ENCODE data around the gene RNASE8.

Gene RNASE8

DNA sequence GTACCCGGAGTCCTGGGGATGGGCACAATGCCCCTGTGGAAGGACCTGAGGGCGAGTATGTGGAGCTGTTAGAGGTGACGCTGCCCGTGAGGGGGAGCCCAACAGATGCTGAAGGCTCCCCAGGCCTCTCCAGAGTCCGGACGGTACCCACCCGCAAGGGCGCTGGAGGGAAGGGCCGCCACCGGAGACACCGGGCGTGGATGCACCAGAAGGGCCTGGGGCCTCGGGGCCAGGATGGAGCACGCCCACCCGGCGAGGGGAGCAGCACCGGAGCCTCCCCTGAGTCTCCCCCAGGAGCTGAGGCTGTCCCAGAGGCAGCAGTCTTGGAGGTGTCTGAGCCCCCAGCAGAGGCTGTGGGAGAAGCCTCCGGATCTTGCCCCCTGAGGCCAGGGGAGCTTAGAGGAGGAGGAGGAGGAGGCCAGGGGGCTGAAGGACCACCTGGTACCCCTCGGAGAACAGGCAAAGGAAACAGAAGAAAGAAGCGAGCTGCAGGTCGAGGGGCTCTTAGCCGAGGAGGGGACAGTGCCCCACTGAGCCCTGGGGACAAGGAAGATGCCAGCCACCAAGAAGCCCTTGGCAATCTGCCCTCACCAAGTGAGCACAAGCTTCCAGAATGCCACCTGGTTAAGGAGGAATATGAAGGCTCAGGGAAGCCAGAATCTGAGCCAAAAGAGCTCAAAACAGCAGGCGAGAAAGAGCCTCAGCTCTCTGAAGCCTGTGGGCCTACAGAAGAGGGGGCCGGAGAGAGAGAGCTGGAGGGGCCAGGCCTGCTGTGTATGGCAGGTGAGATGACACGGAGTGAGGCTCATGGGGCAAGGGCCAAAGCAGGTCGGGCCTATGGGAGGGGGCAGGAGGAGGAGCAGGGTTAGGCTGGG lies 17.0 kb downstream of the RNASE8 start:
- DNase-seq: no peak

DNA sequence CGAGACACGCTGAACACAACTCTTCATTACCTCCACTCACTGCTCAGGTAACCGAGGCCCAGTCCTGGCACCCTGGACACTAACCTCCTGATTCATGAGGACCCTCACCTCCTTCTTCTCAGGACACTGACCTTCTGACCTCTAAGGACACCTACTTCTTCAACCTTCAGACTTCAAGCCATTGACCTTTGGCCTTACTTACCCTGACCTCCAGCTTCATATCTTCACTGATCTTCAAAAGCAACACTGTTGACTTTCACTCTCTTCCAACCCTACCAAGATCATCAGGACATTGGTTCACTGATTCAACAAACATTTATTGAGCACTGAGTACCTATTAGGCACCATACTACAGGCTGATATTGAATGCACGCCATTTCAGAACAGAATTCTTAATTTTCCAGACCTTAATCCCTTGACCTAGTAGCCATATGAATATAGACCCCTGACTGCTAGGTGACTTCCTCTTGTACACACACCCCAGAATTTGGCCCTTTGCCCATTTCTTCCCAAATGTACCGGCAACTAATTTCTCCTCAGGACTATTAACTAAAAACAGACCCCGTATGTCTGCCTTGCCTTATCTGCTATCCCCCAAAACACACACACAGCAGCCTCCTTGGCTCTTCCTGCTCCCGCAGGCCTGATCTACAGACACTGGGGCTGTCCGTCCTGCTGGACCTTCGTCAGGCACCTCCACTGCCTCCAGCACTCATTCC lies 18.3 kb downstream of the RNASE8 start:
- no peak for DNase-seq

DNA sequence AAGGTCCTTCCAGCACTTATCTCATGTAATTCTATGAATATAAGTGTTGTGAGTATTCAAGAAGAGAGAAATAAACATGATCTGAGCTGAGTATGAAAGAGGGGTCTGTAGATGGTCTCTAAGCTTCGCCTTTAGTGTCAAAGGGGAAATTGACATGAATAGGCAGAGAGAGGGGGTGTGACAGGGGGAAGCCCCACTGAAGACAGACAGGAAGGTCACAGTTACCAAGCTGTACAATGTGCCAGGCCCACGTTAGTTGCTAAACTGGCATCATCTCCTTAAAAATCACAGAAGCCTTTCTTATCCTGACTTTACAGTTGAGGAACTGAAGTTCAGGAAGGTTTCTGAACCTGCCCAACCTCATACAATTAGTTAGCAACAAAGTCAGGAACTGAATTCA lies 20.1 kb downstream of the RNASE8 start:
- DNase-seq: no peak

DNA sequence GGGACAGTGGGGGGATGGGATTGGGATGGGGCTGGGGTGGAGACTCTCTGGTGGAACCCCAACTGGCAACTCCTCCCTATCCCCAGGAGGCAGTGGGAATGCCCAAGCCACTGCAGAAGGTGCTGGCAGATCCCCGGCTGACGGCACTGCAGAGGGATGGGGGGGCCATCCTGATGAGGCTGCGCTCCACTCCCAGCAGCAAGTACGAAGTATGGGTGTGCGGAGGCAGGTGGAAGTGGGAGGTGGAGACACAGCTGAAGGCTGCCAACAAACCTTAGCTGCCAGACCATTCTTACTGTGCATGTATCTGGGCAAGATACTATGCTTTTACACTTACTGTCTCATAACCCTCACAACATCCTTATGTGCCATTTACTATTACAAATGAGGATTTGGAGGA lies 20.7 kb downstream of the RNASE8 start:
- no peak for DNase-seq

GRCh38 chr14:21078726-21079125 lies 21.1 kb downstream of the RNASE8 start:
- DNase-seq: no peak

DNA sequence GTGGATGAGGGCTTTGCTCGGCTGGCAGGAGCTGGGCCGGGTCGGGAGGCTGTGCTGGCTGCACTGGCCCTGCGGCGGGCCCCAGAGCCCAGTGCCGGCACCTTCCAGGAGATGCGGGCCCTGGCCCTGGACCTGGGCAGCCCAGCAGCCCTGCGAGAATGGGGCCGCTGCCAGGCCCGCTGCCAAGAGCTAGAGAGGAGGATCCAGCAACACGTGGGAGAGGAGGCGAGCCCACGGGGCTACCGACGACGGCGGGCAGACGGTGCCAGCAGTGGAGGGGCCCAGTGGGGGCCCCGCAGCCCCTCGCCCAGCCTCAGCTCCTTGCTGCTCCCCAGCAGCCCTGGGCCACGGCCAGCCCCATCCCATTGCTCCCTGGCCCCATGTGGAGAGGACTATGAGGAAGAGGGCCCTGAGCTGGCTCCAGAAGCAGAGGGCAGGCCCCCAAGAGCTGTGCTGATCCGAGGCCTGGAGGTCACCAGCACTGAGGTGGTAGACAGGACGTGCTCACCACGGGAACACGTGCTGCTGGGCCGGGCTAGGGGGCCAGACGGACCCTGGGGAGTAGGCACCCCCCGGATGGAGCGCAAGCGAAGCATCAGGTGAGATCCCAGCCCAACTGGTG lies 24.0 kb downstream of the RNASE8 start:
- no peak for DNase-seq

- no peak for DNase-seq
These were observed 26.1 kb downstream of the RNASE8 start for GRCh38 chr14:21083565-21084325.

- DNase-seq: no peak
These were observed 26.8 kb downstream of the RNASE8 start for GRCh38 chr14:21084396-21084795.

DNA sequence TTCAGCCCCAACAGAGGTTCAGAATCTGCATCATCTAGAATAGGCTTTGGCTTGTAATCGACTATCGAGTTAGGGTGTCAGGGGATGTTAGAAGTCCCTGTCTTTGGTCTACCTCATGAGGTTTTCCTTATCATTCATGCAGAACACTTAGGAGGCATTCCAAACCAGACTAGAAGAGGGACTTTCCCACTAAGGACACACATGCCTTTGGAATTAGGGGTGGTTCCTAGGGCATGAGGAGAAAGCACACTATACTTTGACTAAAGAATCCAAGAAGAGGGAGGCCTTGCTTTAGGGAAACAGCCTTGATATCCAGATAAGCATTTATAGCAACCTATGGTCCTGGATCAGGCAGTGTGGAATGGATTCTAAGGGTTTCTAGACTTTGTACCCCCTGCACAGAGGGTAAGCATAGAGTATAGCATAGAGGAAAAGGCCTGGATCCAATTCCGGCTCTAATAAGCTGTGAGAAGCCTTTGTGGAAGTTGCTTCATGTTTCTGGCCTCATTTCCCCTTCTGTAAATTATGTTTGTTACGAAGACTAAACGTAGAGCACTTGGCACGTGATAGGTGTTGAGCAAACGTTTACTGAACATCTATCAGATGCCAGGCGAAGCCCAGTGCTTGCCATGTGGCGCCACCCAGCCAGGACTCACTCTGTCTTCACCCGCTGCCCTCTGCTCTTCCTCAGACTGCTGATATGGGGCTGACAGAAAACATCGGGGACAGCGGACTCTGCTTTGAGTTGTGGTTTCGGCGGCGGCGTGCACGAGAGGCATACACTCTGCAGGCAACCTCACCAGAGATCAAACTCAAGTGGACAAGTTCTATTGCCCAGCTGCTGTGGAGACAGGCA lies 27.6 kb downstream of the RNASE8 start:
- no peak for DNase-seq

DNA sequence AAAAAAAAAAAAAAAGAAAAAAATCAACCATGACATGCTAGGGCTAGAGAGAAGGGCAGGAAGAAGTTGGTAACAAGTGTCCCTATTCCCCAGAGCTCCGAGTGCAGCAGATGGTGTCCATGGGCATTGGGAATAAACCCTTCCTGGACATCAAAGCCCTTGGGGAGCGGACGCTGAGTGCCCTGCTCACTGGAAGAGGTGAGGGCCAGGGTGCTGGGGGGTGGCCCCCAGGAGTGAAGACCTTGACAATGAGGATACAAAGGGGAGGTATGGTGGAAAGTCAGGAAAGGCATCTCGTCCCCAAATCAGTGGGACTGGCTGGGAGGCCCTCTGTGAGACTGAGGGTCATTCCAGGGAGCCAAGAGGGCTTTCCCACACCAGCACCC lies 29.3 kb downstream of the RNASE8 start:
- no peak for DNase-seq

DNA sequence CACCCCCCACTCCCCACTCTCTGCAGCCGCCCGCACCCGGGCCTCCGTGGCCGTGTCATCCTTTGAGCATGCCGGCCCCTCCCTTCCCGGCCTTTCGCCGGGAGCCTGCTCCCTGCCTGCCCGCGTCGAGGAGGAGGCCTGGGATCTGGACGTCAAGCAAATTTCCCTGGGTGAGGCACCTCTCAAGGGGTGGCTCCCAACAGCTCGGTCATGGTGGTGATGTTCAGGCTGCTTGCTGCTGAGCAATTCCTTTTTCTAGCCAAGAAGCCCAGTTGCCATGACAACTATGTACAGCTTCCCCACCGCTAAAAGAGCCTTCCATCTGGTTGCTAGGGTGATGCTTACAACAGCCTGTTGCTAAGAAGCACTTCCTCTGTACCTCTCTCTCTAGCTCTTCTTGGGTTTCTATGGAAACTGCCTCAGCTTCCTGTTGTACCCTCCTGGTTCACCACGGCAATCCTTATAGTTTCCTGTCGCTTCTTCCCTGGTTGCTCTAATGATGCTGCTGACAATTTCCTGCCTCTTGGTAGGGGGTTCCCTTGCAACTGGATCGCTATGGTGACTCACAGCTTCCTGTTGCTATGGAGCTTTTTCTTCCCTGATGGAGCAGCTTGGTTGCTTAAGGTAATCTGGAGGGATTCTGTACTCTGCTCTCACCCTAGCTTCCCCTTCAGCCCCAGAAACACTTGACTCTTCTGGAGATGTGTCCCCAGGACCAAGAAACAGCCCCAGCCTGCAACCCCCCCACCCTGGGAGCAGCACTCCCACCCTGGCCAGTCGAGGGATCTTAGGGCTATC lies 29.9 kb downstream of the RNASE8 start:
- DNase-seq: peak; percentile 42

- DNase-seq: no peak
These were observed 31.1 kb downstream of the RNASE8 start for GRCh38 chr14:21088687-21089086.

- no peak for DNase-seq
These were observed 31.6 kb downstream of the RNASE8 start for GRCh38 chr14:21089271-21089670.

DNA sequence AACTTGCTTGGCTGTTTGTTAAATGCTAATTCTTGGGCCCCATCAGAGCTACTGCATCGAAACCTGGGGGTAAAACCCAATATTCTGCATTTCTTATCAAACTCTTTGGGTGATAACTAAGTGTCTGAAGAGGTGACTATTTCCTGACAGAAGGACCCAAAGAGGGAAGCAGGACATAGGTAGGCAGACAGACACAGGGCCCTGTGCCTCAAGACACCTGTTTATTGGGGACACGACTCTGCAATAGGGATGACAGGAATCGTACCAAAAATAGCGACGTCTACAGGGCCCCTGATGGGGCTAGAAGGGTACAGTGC lies 32.2 kb downstream of the RNASE8 start:
- no peak for DNase-seq

- peak; percentile 75 for DNase-seq
These were observed 32.7 kb downstream of the RNASE8 start for GRCh38 chr14:21090194-21090939.

DNA sequence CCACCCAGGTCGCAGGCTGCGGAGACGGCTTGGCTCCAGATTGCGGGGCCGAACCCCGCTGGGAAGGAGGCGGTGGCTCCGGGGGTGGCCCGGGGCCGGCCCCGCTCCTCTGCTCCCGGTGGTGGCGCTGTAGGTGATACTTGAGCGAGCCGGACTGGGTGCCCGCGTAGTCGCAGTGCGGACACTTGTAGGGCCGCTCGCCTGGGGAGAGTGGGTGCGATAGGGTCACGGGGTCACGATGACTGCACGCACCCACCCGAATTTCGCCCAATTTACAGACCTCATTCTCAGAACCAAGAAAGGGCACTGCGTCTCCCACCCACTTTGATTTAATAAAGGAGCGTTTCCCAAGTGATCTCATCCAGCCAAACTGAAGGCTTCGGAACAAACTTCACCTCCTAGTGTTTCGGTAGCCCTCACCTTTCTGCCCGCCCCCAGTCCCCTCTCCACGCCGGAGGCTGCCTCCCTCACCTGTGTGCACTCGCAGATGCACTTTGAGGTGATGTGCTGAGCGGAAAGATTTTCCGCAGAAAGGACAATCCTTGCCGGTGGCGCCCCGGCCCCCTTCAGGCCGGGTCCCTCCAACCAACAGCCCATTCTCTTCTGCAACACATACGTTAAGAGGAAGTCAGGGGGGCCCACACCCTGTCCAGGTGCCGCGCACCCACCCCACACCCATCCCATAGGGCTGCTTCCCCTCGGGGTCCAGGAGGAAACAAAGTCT lies 33.5 kb downstream of the RNASE8 start:
- DNase-seq: no peak

GRCh38 chr14:21091821-21092272 lies 34.2 kb downstream of the RNASE8 start:
- DNase-seq: no peak

DNA sequence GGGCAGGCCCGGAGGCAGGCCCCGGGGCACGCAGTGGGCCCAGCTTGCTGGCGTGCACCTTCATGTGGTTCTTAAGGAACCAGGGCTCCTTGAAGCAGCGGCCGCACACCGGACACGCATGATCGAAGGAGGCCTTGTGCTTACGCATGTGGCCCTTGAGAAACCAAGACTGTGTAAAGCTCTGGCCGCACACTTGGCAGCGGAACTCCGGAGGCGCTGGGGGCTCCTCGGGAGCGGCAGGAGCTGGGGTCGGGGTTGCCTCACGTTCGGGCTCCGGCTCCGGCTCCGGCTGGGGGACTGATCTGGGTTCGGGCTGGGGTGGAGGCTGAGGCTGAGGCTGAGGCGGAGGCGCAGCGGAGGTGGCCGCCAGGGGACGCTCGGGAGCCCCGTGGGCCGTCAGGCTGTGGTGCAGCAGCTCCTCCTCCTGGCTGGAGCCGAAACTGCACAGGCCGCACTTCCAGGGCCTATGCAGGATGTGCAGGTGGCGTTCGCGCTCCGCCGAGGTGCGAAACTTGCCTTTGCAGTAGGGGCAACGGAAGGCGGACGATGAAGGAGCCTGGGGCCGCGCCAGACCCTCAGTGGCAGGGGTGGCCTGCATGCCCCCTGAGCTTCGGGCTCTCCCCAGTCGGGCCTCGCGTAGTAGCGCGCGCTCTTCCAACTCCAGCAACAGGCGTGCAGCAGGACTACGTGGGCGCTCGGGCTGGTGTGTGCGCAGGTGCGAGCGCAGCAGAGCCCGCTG lies 34.8 kb downstream of the RNASE8 start:
- DNase-seq: peak; percentile 97

DNA sequence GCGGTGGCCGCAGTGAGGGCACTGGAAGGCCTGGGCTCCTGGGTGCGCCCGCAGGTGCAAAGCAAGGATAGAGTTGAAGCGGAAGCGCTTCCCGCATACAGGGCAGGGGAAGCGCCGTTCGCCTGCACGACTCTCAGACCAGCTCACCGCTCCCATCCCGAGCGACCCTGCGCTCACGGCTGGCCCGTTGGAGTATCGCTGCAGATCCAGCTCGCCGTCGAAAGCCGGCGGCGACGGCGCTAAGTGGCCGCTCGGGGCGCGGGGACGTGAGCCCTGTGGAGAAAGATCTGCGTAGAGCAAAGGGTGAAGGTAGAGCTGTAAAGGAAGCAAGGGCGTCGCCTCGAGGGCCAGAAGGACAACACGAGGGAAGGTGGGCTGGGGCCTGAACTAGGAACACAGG lies 35.4 kb downstream of the RNASE8 start:
- no peak for DNase-seq
